H9 (cell line): ENCODE results near the gene TOB2. TPM values are rescaled to one million over a fixed set of nuclear protein-coding genes. Genes with fewer than 3 reads are reported as not detected.

ENCODE experiments used
- DNase-seq: peaks from one replicate; pipeline ENCODE4 v3.0.0-alpha.2; 2017
- H2AFZ ChIP-seq: one replicate; pipeline ENCODE4 v1.6.1; 2013; ENCODE audit warnings: mild to moderate bottlenecking, low read length, control low read depth, moderate library complexity
- H2AK5ac ChIP-seq: 2 replicates; pipeline ENCODE4 v1.6.1; 2013; ENCODE audit warnings: low read length, control low read depth, mixed read lengths; ENCODE audit not compliant: insufficient read length
- H2BK120ac ChIP-seq: one replicate; pipeline ENCODE4 v1.6.1; 2013; ENCODE audit warnings: low read depth, mild to moderate bottlenecking, low read length, control low read depth, inconsistent platforms; ENCODE audit not compliant: poor library complexity, severe bottlenecking
- H2BK12ac ChIP-seq: 2 replicates; pipeline ENCODE4 v1.6.1; 2013; ENCODE audit warnings: low read length, control low read depth, mixed read lengths, low read depth; ENCODE audit not compliant: insufficient read length
- H2BK15ac ChIP-seq: 2 replicates; pipeline ENCODE4 v1.6.1; 2013; ENCODE audit warnings: low read depth, low read length, control low read depth
- H2BK20ac ChIP-seq: one replicate; pipeline ENCODE4 v1.6.1; 2013; ENCODE audit warnings: low read depth, mild to moderate bottlenecking, low read length, control low read depth, inconsistent platforms; ENCODE audit not compliant: poor library complexity, severe bottlenecking
- H2BK5ac ChIP-seq: 2 replicates; pipeline ENCODE4 v1.6.1; 2013; ENCODE audit warnings: low read length, control low read depth, mixed read lengths; ENCODE audit not compliant: insufficient read length
- H3K14ac ChIP-seq: 2 replicates; pipeline ENCODE4 v1.6.1; 2013; ENCODE audit warnings: low read length, control low read depth; ENCODE audit not compliant: insufficient read depth
- H3K18ac ChIP-seq: 2 replicates; pipeline ENCODE4 v1.6.1; 2013; ENCODE audit warnings: low read depth, mild to moderate bottlenecking, mixed read lengths, low read length, control low read depth; ENCODE audit not compliant: insufficient read length
- H3K23ac ChIP-seq: 2 replicates; pipeline ENCODE4 v1.6.1; 2013; ENCODE audit warnings: low read length, control low read depth, mixed read lengths, low read depth; ENCODE audit not compliant: insufficient read length
- H3K23me2 ChIP-seq: 2 replicates; pipeline ENCODE4 v1.6.1; 2013; ENCODE audit warnings: low read depth, mild to moderate bottlenecking, mixed read lengths, low read length, control low read depth; ENCODE audit not compliant: insufficient read length, poor library complexity, severe bottlenecking
- H3K27ac ChIP-seq: 2 replicates; pipeline ENCODE4 v1.5.1; 2013; ENCODE audit warnings: low read length, control low read depth, mixed read lengths, low read depth; ENCODE audit not compliant: insufficient read length
- H3K27me3 ChIP-seq: 2 replicates; pipeline ENCODE4 v1.6.1; 2013; ENCODE audit warnings: low read length, control low read depth, inconsistent platforms; ENCODE audit not compliant: insufficient read depth
- H3K4ac ChIP-seq: 2 replicates; pipeline ENCODE4 v1.6.1; 2013; ENCODE audit warnings: low read depth, mild to moderate bottlenecking, control low read depth, inconsistent platforms, low read length, moderate library complexity
- H3K4me1 ChIP-seq: 2 replicates; pipeline ENCODE4 v1.6.1; 2013; ENCODE audit warnings: low read length, control low read depth, inconsistent platforms; ENCODE audit not compliant: insufficient read depth
- H3K4me2 ChIP-seq: 2 replicates; pipeline ENCODE4 v1.6.1; 2013; ENCODE audit warnings: low read length, control low read depth, mixed read lengths; ENCODE audit not compliant: insufficient read length, insufficient read depth
- H3K56ac ChIP-seq: 2 replicates; pipeline ENCODE4 v1.6.1; 2013; ENCODE audit warnings: low read depth, mild to moderate bottlenecking, mixed read lengths, low read length, control low read depth; ENCODE audit not compliant: insufficient read length
- H3K79me1 ChIP-seq: 2 replicates; pipeline ENCODE4 v1.6.1; 2013; ENCODE audit warnings: low read depth, mild to moderate bottlenecking, moderate library complexity, low read length, control low read depth, inconsistent platforms; ENCODE audit not compliant: insufficient read depth, poor library complexity, severe bottlenecking
- H3K79me2 ChIP-seq: 2 replicates; pipeline ENCODE4 v1.6.1; 2013; ENCODE audit warnings: low read length, control low read depth, inconsistent platforms; ENCODE audit not compliant: insufficient read depth
- H3K9ac ChIP-seq: 2 replicates; pipeline ENCODE4 v1.6.1; 2013; ENCODE audit warnings: low read length, control low read depth, mixed read lengths; ENCODE audit not compliant: insufficient read length; ENCODE audit errors: extremely low read depth
- H3K9me3 ChIP-seq: one replicate; pipeline ENCODE4 v1.6.1; 2013; ENCODE audit warnings: low read depth, low read length, inconsistent platforms; ENCODE audit not compliant: control insufficient read depth
- H3T11ph ChIP-seq: one replicate; pipeline ENCODE4 v1.6.1; 2013; ENCODE audit warnings: mild to moderate bottlenecking, low read length, control low read depth, inconsistent platforms
- H4K20me1 ChIP-seq: one replicate; pipeline ENCODE4 v1.6.1; 2013; ENCODE audit not compliant: control insufficient read depth, insufficient read length, insufficient read depth
- H4K5ac ChIP-seq: 2 replicates; pipeline ENCODE4 v1.6.1; 2013; ENCODE audit warnings: low read depth, mild to moderate bottlenecking, mixed read lengths, low read length, control low read depth; ENCODE audit not compliant: insufficient read length
- H4K8ac ChIP-seq: replicated peaks from 2 replicates; pipeline ENCODE4 v1.6.1; 2013; ENCODE audit warnings: low read length, control low read depth, mixed read lengths, low read depth; ENCODE audit not compliant: insufficient read length
- H4K91ac ChIP-seq: 2 replicates; pipeline ENCODE4 v1.6.1; 2013; ENCODE audit warnings: low read depth, mild to moderate bottlenecking, moderate library complexity, mixed read lengths, low read length, control low read depth; ENCODE audit not compliant: insufficient read length
- H3K27ac Mint-ChIP-seq, 3 experiments: 2 replicates in 2 of 3; 3 replicates in 1 of 3; pipeline ENCODE4 v1.8.0; 2020 to 2021; ENCODE audit warnings: mixed read lengths in 3 of 3, mild to moderate bottlenecking in 1 of 3, moderate library complexity in 1 of 3
- H3K27me3 Mint-ChIP-seq: 2 replicates; pipeline ENCODE4 v1.8.0; 2021; ENCODE audit warnings: low read depth, mild to moderate bottlenecking, moderate library complexity, mixed read lengths
- H3K36me3 Mint-ChIP-seq, 3 experiments: 2 replicates in 2 of 3; 3 replicates in 1 of 3; pipeline ENCODE4 v1.8.0; 2020 to 2021; ENCODE audit warnings: low read depth in 3 of 3, mixed read lengths in 3 of 3; ENCODE audit not compliant: insufficient read depth in 1 of 3
- H3K4me1 Mint-ChIP-seq, 2 experiments: 2 replicates each; pipeline ENCODE4 v1.8.0; 2020; ENCODE audit warnings: mixed read lengths in 2 of 2
- H3K4me3 Mint-ChIP-seq, 2 experiments: 2 replicates in 1 of 2; 3 replicates in 1 of 2; pipeline ENCODE4 v1.8.0; 2020 to 2021; ENCODE audit warnings: mild to moderate bottlenecking in 2 of 2, mixed read lengths in 2 of 2, moderate library complexity in 1 of 2
- H3K9me3 Mint-ChIP-seq, 2 experiments: 2 replicates in 1 of 2; 3 replicates in 1 of 2; pipeline ENCODE4 v1.8.0; 2020; ENCODE audit warnings: mild to moderate bottlenecking in 2 of 2, mixed read lengths in 2 of 2, moderate library complexity in 1 of 2
- CTCF ChIP-seq: fragments of 200-600 bp; sonication (generic); conservative IDR thresholded peaks from 3 replicates; pipeline ENCODE4 v1.8.0; 2021; ENCODE audit warnings: antibody characterized with exemption, mild to moderate bottlenecking
- WGBS: extraction: QIAGEN DNeasy Blood & Tissue Kit; methylation state at CpG from one replicate; pipeline ENCODE4 v1.1.7; 2013; ENCODE audit warnings: missing lambda C conversion rate, low lambda C conversion rate, mixed read lengths; ENCODE audit not compliant: insufficient read length; ENCODE audit errors: extremely low coverage; 5-methylcytosine and 5-hydroxymethylcytosine counted together
- long read RNA-seq: library from polyadenylated mRNA; unstranded; transcript quantifications from one replicate; pipeline ENCODE4 v2.0.0, GENCODE V29; 2020
- total RNA-seq: library from RNA; stranded (reverse); gene quantifications from 2 replicates; pipeline ENCODE4 v1.2.1, GENCODE V29; 2021

The TOB2 gene
- 75.8 and 78.0 TPM in 2 replicates for total RNA-seq
- long read RNA-seq, full-length matches to known transcripts = 198 of 250 reads
- long read RNA-seq, partial matches to known transcripts = 0 of 250 reads
- long read RNA-seq, other reads (novel, unspliced or antisense) = 52 of 250 reads

GRCh38 chr22:41446639-41447434 lies at the start of gene TOB2:
Gene TOB2, minus strand, starts transcription at chr22:41446801. Its CDS starts 9,456 bp downstream, at chr22:41437345.
- no peak for TF ChIP-seq CTCF
- no peak within 1 kb of the TSS for H2AFZ ChIP-seq
- H4K91ac ChIP-seq = no peak within 1 kb of the TSS
- DNase-seq = peak; percentile 96
- H2AK5ac ChIP-seq = no peak within 1 kb of the TSS
- H3K27ac ChIP-seq = peak within 1 kb of the TSS; percentile 33
- no peaks in the 10 kb centered on the region; the same call in 1 of the 2 replicates for H3K4me1 ChIP-seq
- H3K79me1 ChIP-seq = peaks cover 4% of the 10 kb centered on the region
- no peak within 1 kb of the TSS for H3T11ph ChIP-seq
- H3K4me1 Mint-ChIP-seq = peaks cover 14 to 25% of the 10 kb centered on the region in 2 experiments
- peak within 1 kb of the TSS; percentile 96 for H3K4me3 Mint-ChIP-seq
- H3K4me2 ChIP-seq = peak within 1 kb of the TSS; percentile 82
- H3K36me3 Mint-ChIP-seq = peaks cover 17 to 39% (median 39%) of the 10 kb centered on the region in 3 experiments
- no peak within 1 kb of the TSS for H2BK12ac ChIP-seq
- no CpG with 5 or more reads among the region's 85 CpGs for WGBS
- H2BK5ac ChIP-seq = peak within 1 kb of the TSS; percentile 23
- H3K14ac ChIP-seq = peak within 1 kb of the TSS; percentile 85
- H4K8ac ChIP-seq = no peak within 1 kb of the TSS
- no peaks in the 10 kb centered on the region for H3K9me3 ChIP-seq
- no peak within 1 kb of the TSS for H4K5ac ChIP-seq
- peak within 1 kb of the TSS; percentile 24; the same call in 1 of the 2 replicates for H3K4ac ChIP-seq
- H3K27me3 ChIP-seq = no peaks in the 10 kb centered on the region
- H3K23me2 ChIP-seq = peaks cover 23% of the 10 kb centered on the region
- no peak within 1 kb of the TSS for H2BK15ac ChIP-seq
- peak within 1 kb of the TSS; percentile 80 for H3K18ac ChIP-seq
- H3K56ac ChIP-seq = no peak within 1 kb of the TSS
- H3K27ac Mint-ChIP-seq = peak within 1 kb of the TSS; percentile 99 to 100 (median 100)
- H3K79me2 ChIP-seq = peaks cover 24% of the 10 kb centered on the region; the same call in 1 of the 2 replicates
- no peaks in the 10 kb centered on the region for H3K9me3 Mint-ChIP-seq
- peak within 1 kb of the TSS; percentile 68 for H3K9ac ChIP-seq
- H2BK120ac ChIP-seq = peak within 1 kb of the TSS; percentile 62
- no peak within 1 kb of the TSS for H3K23ac ChIP-seq
- H2BK20ac ChIP-seq = no peak within 1 kb of the TSS
- H3K27me3 Mint-ChIP-seq = peaks cover 2% of the 10 kb centered on the region; the same call in 1 of the 2 replicates
- H4K20me1 ChIP-seq = no peaks in the 10 kb centered on the region
